BE2C (cell line): Measurements from ENCODE around the gene ARHGAP6.

Experiments used
- DNase-seq: peaks from one replicate; pipeline ENCODE4 v3.0.0-alpha.2; 2020
- H3K27me3 ChIP-seq: fragments of 250-450 bp; sonication (Bioruptor Pico); 2 replicates; pipeline ENCODE4 v1.5.1; 2020; ENCODE audit warnings: mild to moderate bottlenecking
- H3K36me3 ChIP-seq: fragments of 250-450 bp; sonication (Bioruptor Pico); 2 replicates; pipeline ENCODE4 v1.5.1; 2020; ENCODE audit warnings: mild to moderate bottlenecking
- H3K4me1 ChIP-seq: fragments of 250-450 bp; sonication (Bioruptor Pico); 2 replicates; pipeline ENCODE4 v1.5.1; 2020
- H3K4me3 ChIP-seq: 2 replicates; pipeline ENCODE4 v1.5.1; 2011; ENCODE audit warnings: low read depth, low read length
- H3K9me3 ChIP-seq: fragments of 250-450 bp; sonication (Bioruptor Pico); 2 replicates; pipeline ENCODE4 v1.5.1; 2020
- CTCF ChIP-seq: IDR thresholded peaks from 2 replicates; pipeline ENCODE4 v1.5.1; 2012; ENCODE audit warnings: mild to moderate bottlenecking, low read depth, low read length

ARHGAP6 gene

GRCh38 chrX:11349661-11350337, 315.9 kb downstream of the ARHGAP6 start:
- Histone ChIP-seq H3K9me3 (no peaks in the 10 kb centered on the region), H3K27me3 (no peaks in the 10 kb centered on the region), H3K36me3 (no peaks in the 10 kb centered on the region), H3K4me3 (no peak overlapping the region), H3K4me1 (no peaks in the 10 kb centered on the region)
- DNase-seq, result no peak
- no peak for TF ChIP-seq CTCF

DNA sequence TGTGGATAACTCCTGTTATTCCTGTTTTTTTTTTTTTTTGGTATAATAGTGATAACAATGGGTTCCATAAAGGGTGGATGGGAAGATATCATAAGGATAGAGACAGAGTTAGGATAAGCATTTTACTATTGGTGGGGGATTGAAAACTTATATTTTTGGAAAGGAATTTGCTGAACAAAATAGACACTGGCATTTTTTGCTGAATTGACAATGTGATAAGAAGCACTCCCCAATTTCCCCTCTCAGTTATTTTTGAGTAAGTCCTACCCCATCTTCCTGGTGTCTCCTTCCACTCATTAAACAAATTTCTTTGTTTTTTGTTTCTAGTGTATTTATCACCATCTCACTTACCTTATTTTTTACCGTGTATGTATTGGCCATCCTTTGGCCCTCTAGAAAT, 316.7 kb downstream of the ARHGAP6 start:
- H3K4me1 ChIP-seq, result no peaks in the 10 kb centered on the region
- no peaks in the 10 kb centered on the region for H3K9me3 ChIP-seq
- H3K36me3 ChIP-seq, result no peaks in the 10 kb centered on the region
- no peak for TF ChIP-seq CTCF
- no peak for DNase-seq
- H3K4me3 ChIP-seq, result no peak overlapping the region
- H3K27me3 ChIP-seq, result no peaks in the 10 kb centered on the region

DNA sequence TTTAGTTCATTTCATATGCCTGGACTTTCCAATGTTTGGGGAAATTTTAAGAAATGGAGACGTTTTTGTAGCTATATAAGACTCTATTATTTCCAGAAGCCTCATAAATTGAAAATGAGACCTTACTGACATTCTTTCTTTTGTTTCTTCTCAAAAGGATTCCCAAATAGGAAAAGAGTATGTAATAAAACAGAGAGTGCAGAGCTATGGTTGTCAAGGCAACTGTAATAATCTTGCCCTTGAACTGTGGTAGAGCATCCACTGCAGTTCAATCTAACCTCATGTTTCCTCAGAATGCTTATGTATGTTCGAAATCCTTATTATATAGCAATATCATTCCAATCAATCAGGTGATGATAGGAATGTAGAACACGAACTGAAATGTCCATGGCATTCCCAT, 318.4 kb downstream of the ARHGAP6 start:
- Histone ChIP-seq H3K27me3 (no peaks in the 10 kb centered on the region), H3K36me3 (no peaks in the 10 kb centered on the region), H3K4me3 (no peak overlapping the region), H3K4me1 (no peaks in the 10 kb centered on the region), H3K9me3 (no peaks in the 10 kb centered on the region)
- DNase-seq, result no peak
- no peak for TF ChIP-seq CTCF

- Histone ChIP-seq H3K4me1 (no peaks in the 10 kb centered on the region), H3K36me3 (no peaks in the 10 kb centered on the region), H3K9me3 (no peaks in the 10 kb centered on the region), H3K27me3 (no peaks in the 10 kb centered on the region), H3K4me3 (no peak overlapping the region)
- no peak for DNase-seq
- TF ChIP-seq CTCF, result no peak
These were observed 319.5 kb downstream of the ARHGAP6 start for GRCh38 chrX:11346121-11346682.

- Histone ChIP-seq H3K36me3 (no peaks in the 10 kb centered on the region), H3K4me1 (no peaks in the 10 kb centered on the region), H3K4me3 (no peak overlapping the region), H3K9me3 (no peaks in the 10 kb centered on the region), H3K27me3 (no peaks in the 10 kb centered on the region)
- TF ChIP-seq CTCF, result no peak
- DNase-seq, result no peak
These were observed 323.0 kb downstream of the ARHGAP6 start for GRCh38 chrX:11342673-11343072.
